ENCODE results near the gene SIGLEC8.
"Not testable (repeated sequence)": the region's sequence is repeated elsewhere in the genome, so short reads cannot be mapped to it uniquely, and the experiment has no call there.

The SIGLEC8 gene

DNA sequence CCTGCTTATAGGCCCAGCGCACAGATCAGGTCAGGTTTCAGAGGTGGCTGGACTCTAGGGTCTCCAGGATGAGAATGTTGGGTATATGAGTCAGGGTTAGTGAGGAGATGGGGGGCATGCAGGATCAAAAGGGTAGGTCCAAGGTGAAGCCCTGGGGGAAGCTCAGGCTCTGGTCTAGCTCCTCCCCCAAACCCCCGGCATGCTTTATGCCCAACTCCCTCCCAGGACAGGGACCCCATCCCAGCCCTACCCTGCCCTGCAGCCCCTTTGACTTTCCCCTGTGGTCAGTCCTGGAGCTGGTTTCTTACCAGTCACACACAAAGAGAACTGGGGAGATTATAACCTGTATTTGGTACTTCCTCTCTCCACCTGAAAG, 10.3 kb upstream of the SIGLEC8 start:
- DNase-seq (ENCODE audit: low read depth): no peak
- TF ChIP-seq, protein P1, sequence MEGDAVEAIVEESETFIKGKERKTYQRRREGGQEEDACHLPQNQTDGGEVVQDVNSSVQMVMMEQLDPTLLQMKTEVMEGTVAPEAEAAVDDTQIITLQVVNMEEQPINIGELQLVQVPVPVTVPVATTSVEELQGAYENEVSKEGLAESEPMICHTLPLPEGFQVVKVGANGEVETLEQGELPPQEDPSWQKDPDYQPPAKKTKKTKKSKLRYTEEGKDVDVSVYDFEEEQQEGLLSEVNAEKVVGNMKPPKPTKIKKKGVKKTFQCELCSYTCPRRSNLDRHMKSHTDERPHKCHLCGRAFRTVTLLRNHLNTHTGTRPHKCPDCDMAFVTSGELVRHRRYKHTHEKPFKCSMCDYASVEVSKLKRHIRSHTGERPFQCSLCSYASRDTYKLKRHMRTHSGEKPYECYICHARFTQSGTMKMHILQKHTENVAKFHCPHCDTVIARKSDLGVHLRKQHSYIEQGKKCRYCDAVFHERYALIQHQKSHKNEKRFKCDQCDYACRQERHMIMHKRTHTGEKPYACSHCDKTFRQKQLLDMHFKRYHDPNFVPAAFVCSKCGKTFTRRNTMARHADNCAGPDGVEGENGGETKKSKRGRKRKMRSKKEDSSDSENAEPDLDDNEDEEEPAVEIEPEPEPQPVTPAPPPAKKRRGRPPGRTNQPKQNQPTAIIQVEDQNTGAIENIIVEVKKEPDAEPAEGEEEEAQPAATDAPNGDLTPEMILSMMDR (IDR thresholded peaks at IDR 0.05; ENCODE audit: low read depth, low read length, missing control alignments): no peak
- no peak overlapping the region for H3K4me3 ChIP-seq (ENCODE audit: low read depth, low read length)

DNA sequence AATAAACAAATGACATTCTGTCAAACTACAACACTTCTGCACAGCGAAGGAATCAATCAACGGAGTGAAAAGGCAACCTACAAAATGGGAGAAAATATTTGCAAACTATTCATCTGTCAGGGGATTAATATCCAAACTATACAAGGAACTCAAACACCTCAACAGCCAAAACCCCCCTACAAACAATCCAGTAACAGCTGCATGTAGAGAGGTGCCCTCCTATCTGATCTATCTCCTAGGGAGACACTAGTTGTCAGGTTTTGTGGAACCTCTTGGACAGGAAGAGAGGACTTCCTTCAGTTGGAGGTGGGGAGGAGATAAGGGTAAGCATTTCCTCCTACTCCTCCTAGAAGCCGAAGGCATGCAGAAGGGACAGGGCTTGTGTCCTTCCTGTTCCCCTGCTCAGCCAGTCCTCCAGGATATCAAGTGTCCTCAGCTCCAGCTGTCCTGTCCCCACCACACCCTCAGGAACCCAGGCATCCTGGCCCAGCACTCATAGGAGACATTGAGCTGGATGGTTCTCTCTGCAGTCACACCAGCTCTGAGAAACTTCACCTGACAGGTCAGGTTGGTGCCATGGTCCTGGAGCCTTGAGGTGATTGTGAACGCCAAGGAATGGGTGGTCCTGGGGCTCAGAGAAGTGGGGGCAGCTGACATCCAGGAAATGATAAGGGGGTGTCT, 9.8 kb upstream of the SIGLEC8 start:
- no peak overlapping the region for H3K4me3 ChIP-seq (ENCODE audit: low read depth, low read length)
- no peak for DNase-seq (ENCODE audit: low read depth)
- TF ChIP-seq, protein P1 (IDR thresholded peaks at IDR 0.05; ENCODE audit: low read depth, low read length, missing control alignments): no peak

DNA sequence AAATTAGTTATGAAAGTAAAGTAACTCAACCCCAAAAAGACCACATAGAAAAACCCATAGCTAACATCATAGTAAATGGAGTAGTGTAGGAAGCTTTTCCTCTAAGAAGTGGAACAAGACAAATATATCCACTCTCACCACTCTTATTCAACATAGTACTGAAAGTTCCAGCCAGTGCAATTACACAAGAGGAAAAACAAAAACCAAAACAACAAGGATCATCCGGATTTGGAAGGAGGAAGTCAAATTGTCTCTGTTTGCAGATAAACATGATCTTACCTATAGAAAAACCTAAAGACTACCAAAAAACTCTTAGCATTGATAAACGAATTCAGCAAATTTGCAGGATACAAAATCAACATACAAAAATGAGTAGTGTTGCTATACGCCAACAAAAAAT, 8.5 kb upstream of the SIGLEC8 start:
- no peak overlapping the region for H3K4me3 ChIP-seq (ENCODE audit: low read depth, low read length)
- no peak for DNase-seq (ENCODE audit: low read depth)

DNA sequence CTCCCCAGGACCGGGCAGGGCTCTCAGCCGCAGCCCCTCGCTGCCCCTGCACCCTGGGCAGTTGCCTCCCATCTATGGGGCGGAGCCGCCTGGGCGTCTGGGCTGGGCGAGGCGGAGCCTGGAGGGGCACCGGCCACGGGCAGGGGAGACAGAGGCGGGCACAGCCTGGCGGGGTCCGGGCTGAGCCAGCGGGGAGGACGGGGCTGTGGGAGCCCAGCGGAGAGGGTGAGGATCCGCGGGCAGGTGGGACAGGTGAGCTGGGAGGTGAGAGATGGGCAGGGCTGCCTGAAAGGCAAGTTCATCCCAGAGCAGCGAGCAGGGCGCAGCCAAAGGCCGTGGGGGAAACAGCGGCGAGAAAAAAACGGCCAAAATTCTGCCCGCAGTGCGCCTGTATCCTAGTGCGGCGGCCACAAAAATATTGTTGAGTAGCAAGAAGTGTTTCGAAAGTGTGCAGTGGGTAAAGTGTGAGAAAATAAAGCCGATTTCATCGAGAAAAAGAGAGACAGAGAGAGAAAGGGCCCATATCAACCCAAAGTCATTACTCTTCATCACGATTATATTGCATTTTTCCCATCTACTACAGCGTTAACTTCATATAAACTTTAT, 5.8 kb upstream of the SIGLEC8 start:
- not testable (repeated sequence) for DNase-seq (ENCODE audit: low read depth); H3K4me3 ChIP-seq (ENCODE audit: low read depth, low read length)

More for the DNA sequence above, 8.5 kb upstream of the SIGLEC8 start:
- TF ChIP-seq, protein P1 (IDR thresholded peaks at IDR 0.05; ENCODE audit: low read depth, low read length, missing control alignments): no peak

DNA sequence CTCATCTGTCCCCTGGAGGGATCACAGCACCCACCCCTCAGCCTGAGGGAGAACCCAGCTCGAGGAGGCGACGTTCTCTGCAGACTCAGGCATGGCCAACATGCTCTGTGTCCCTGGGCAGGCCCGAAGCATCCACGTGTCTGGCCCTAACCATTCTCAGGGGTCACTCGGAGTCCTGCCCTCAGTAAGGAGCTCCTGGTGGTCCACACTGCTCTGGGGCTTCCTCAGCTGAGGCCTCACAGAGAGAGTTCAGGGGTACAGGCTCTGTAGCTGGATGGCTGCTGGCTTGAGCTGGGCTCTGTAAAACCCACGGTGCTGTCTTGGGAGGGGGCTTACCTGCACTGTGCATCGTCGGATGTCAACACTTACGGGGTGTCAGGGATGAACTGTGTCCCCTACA, 4.4 kb upstream of the SIGLEC8 start:
- TF ChIP-seq, protein P1 (IDR thresholded peaks at IDR 0.05; ENCODE audit: low read depth, low read length, missing control alignments): no peak
- DNase-seq (ENCODE audit: low read depth): no peak
- no peak overlapping the region for H3K4me3 ChIP-seq (ENCODE audit: low read depth, low read length)

DNA sequence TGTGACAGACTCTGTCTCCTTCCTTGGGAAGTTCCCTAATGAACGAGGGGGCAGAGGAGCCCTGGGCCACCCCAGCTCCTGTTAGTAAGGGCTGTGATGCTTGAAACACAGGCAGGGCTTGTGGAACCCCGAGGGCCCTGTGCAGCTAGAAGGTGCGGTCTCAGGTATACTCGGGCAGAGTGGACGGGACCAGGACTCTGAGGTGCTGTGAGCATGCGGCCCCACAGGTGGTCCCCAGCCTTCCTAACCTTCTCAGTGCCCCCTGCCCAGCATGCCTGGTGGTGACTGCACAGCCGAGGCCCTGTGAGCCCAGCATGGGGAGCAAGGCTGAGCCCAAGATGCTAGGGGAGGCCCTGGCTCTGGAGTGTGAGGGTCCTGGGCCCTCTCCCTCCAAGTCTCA, 4.0 kb upstream of the SIGLEC8 start:
- H3K4me3 ChIP-seq (ENCODE audit: low read depth, low read length): no peak overlapping the region
- no peak for DNase-seq (ENCODE audit: low read depth)
- TF ChIP-seq, protein P1 (IDR thresholded peaks at IDR 0.05; ENCODE audit: low read depth, low read length, missing control alignments): no peak

DNA sequence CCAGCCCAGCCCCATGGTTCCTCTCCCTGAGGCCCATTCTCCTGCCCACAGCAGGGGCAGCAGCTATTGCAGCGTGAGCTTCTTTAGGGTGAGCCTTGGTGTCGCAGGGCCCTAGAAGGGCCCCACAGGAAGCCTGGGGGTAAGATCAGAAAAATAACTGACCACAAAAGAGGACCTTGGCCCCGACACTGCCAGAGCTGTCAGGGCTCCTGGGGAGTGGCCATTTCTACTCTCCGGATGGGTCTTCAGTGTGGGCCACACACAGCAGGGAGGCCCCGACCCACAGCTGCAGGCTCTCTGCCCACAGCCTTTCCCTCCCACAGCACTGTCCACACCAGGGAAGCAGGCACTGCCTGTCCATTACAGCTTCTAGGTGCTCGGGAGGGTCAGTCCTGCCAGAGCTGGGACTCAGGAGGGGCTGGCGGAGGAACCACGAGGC, 3.5 kb upstream of the SIGLEC8 start:
- DNase-seq (ENCODE audit: low read depth): no peak
- TF ChIP-seq, protein P1 (IDR thresholded peaks at IDR 0.05; ENCODE audit: low read depth, low read length, missing control alignments): no peak
- no peak overlapping the region for H3K4me3 ChIP-seq (ENCODE audit: low read depth, low read length)

Measured in GM12864 (cell line).